Anterior cingulate cortex (tissue), 58 donors: Measurements from ENCODE around the gene RTN3.

ENCODE experiments used
- DNase-seq, 58 donors: peaks; one replicate each; lab custom pipeline; 2025; lab: John Stamatoyannopoulos, UW

Gene RTN3

GRCh38 chr11:63805844-63806415 is 124.6 kb downstream of the RTN3 start:
- DNase-seq: no peak
